Spleen (tissue), 11 donors: Measurements from ENCODE around the gene TBCEL. TPM values are rescaled to one million over a fixed set of nuclear protein-coding genes. Genes with fewer than 3 reads are reported as not detected.

ENCODE experiments used
- DNase-seq: peaks from one replicate; pipeline ENCODE4 v3.0.0-alpha.2; 2020
- H3K27ac ChIP-seq, 8 donors: fragments of 200-600 bp; sonication (generic) in 7 of 8; 1 replicate in 4 of 8; 2 replicates in 4 of 8; pipeline versions ENCODE4 v1.5.0 to v1.8.0; 2016 to 2021; ENCODE audit warnings: inconsistent platforms in 4 of 8, mild to moderate bottlenecking in 4 of 8, moderate library complexity in 1 of 8
- H3K27me3 ChIP-seq, 7 donors: fragments of 200-600 bp; sonication (generic) in 6 of 7; replicated peaks in 1 of 7; 1 replicate in 4 of 7; 2 replicates in 3 of 7; pipeline versions ENCODE4 v1.5.0 to v1.8.0; 2016 to 2021; ENCODE audit warnings: inconsistent platforms in 3 of 7, mild to moderate bottlenecking in 1 of 7
- H3K36me3 ChIP-seq, 6 donors: fragments of 200-600 bp; sonication (generic) in 5 of 6; 1 replicate in 4 of 6; 2 replicates in 2 of 6; pipeline versions ENCODE4 v1.5.0 to v1.8.0; 2016 to 2021; ENCODE audit warnings: inconsistent platforms in 2 of 6
- H3K4me1 ChIP-seq, 6 donors: fragments of 200-600 bp; sonication (generic) in 5 of 6; 1 replicate in 3 of 6; 2 replicates in 3 of 6; pipeline versions ENCODE4 v1.5.0 to v1.8.0; 2016 to 2021; ENCODE audit warnings: inconsistent platforms in 3 of 6
- H3K4me3 ChIP-seq, 8 donors: fragments of 200-600 bp; sonication (generic) in 7 of 8; 1 replicate in 4 of 8; 2 replicates in 4 of 8; pipeline versions ENCODE4 v1.5.0 to v1.8.0; 2016 to 2021; ENCODE audit warnings: inconsistent platforms in 4 of 8, mild to moderate bottlenecking in 4 of 8, moderate library complexity in 2 of 8
- H3K9me3 ChIP-seq, 8 donors: fragments of 200-600 bp; sonication (generic) in 7 of 8; 1 replicate in 4 of 8; 2 replicates in 4 of 8; pipeline versions ENCODE4 v1.5.0 to v1.8.0; 2016 to 2021; ENCODE audit warnings: inconsistent platforms in 4 of 8
- POLR2A ChIP-seq, 3 donors: fragments of 450-650 bp; IDR thresholded peaks; one replicate each; pipeline ENCODE4 v1.5.1; 2017; ENCODE audit warnings: antibody characterized with exemption in 3 of 3, mild to moderate bottlenecking in 1 of 3
- POLR2AphosphoS5 ChIP-seq, 3 donors: sonication (generic); formaldehyde crosslinking; IDR thresholded peaks; one replicate each; pipeline ENCODE4 v1.5.1; 2017; ENCODE audit warnings: antibody characterized with exemption in 3 of 3
- WGBS, 5 donors: extraction: QIAGEN DNeasy Blood & Tissue Kit in 3 of 5; methylation state at CpG; one replicate each; pipeline versions ENCODE4 v1.1.5 to v1.1.7; 2013 to 2018; 5-methylcytosine and 5-hydroxymethylcytosine counted together
- intact Hi-C: fragments of 100-400 bp; cut with DNase I; formaldehyde crosslinking; loops from one replicate; pipeline ENCODE4 v1.15.0; 2023; ENCODE audit warnings: low total_unique reads
- polyA plus RNA-seq, 3 donors: library from polyadenylated mRNA; stranded (reverse); fragments of 200-250 nt; gene quantifications; one replicate each; pipeline ENCODE4 v1.2.1, GENCODE V29; 2013
- total RNA-seq, 7 donors: library from RNA; depleted of rRNA in 3 of 7; stranded (reverse); fragments of >200 nt in 3 of 7; fragmentation: NEBNext Ultra II Directional in 4 of 7; extraction: Animal tissue kit (Norgen Biotek cat#: 25700) in 4 of 7; gene quantifications; one replicate each; pipeline versions ENCODE4 v1.1.0 to v1.2.1, GENCODE V29; 2016 to 2021
- TF ChIP-seq, protein P1 (sequence below), 11 experiments: fragments of 200-600 bp in 7 of 11; fragments of 450-650 bp in 4 of 11; sonication (generic) in 4 of 11; IDR thresholded peaks in 8 of 11; conservative IDR thresholded peaks in 3 of 11; 1 replicate in 7 of 11; 2 replicates in 4 of 11; pipeline versions ENCODE4 v1.4.0 to v1.8.0; 2016 to 2021; ENCODE audit warnings: antibody characterized with exemption in 11 of 11, inconsistent platforms in 4 of 11, mild to moderate bottlenecking in 1 of 11
- donor health status: healthy with polysubstance abuse.
- donor health status: DM: no; HTN: no; CAD: no; lungs with moderate emphysema.
- donor health status: DM: no; HTN: no; CAD: no.
- donor health status: Bipolar disorder and iron deficiency.
- donor health status: healthy.
- donor health status: DM: no; HTN: no; CAD: no.
- donor health status: DM: yes; HTN: yes; CAD: no.

The TBCEL gene
- total and polyA plus RNA-seq, 10 donors = 3.9 to 49.3 (median 31.6) TPM

DNA sequence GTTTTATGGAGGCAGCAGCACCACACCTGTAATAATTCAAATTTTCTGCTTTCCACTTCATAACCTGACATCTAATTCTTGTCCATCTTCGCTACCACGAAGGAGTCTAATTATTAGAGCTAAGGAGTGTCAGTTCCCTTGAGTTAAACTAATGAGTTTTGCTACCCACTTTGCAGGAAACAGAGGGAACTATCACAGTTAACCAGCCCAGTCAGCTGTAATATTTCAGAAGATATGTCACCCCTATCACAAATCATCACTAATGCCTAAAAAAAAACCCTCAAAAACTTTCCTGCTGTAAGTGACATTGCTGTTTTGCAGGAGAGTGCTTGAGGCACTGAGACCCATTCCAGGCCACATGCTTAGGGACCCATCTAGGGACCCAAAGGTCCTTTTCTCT lies 85.6 kb downstream of the TBCEL start:
- no peak overlapping the region for H3K4me3 ChIP-seq
- peaks cover 0 to 17% (median 8%) of the 10 kb centered on the region in 6 donors for H3K4me1 ChIP-seq
- H3K9me3 ChIP-seq = no peaks in the 10 kb centered on the region
- WGBS, 5 donors = 40 to 61% (median 51%) methylated on average over 2 of the region's 2 CpGs
- TF ChIP-seq, protein P1, sequence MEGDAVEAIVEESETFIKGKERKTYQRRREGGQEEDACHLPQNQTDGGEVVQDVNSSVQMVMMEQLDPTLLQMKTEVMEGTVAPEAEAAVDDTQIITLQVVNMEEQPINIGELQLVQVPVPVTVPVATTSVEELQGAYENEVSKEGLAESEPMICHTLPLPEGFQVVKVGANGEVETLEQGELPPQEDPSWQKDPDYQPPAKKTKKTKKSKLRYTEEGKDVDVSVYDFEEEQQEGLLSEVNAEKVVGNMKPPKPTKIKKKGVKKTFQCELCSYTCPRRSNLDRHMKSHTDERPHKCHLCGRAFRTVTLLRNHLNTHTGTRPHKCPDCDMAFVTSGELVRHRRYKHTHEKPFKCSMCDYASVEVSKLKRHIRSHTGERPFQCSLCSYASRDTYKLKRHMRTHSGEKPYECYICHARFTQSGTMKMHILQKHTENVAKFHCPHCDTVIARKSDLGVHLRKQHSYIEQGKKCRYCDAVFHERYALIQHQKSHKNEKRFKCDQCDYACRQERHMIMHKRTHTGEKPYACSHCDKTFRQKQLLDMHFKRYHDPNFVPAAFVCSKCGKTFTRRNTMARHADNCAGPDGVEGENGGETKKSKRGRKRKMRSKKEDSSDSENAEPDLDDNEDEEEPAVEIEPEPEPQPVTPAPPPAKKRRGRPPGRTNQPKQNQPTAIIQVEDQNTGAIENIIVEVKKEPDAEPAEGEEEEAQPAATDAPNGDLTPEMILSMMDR (IDR thresholded peaks at IDR 0.05 in 8 of 11, conservative IDR thresholded peaks at IDR 0.05 in 3 of 11) = no peak
- TF ChIP-seq POLR2AphosphoS5 (IDR thresholded peaks at IDR 0.05) = no peak
- TF ChIP-seq POLR2A (IDR thresholded peaks at IDR 0.05) = no peak
- intact Hi-C loops = no loop called here
- peaks cover 0 to 11% (median 0%) of the 10 kb centered on the region in 7 donors for H3K27me3 ChIP-seq
- DNase-seq = no peak
- H3K36me3 ChIP-seq = no peaks in the 10 kb centered on the region
- H3K27ac ChIP-seq = no peak overlapping the region

DNA sequence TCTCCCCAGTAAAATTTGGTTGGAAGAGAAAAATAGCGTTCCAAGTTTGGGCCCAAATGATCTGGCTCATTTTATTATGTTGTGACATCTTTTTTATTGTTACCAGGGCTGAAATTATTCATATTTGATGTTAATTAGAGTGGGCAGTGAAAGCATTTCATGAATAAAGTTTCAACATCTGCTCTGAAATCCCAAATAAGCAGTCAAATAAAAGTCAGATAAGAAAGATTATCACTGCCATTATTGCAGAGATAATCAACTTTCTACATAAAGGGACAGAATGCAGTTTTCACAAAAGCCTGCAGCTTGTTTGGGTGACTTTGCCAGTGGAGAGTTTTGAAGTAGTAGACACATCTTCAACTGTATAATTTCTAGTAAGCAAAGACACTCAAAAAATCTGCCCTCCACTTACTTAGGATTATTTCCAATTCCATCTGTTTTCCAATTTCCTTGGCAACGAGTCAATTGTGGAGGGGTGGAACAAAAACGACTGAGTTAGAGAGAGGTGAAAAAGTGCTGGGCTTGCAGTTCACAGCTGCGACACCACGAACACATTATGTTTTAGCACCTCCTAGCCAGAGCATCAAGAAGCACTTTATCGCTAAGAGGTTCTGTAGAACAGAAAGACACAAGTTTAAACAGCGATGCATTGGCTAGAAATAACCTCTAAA lies 86.1 kb downstream of the TBCEL start:
- DNase-seq = no peak
- TF ChIP-seq POLR2AphosphoS5 (IDR thresholded peaks at IDR 0.05) (no peak), POLR2A (IDR thresholded peaks at IDR 0.05) (no peak)
- TF ChIP-seq, protein P1 (IDR thresholded peaks at IDR 0.05 in 8 of 11, conservative IDR thresholded peaks at IDR 0.05 in 3 of 11) = no peak
- H3K27me3 ChIP-seq = peaks cover 0 to 11% (median 0%) of the 10 kb centered on the region in 7 donors
- 48 to 64% (median 58%) methylated on average over 7 of the region's 7 CpGs for WGBS, 5 donors
- peaks cover 0 to 17% (median 8%) of the 10 kb centered on the region in 6 donors for H3K4me1 ChIP-seq
- intact Hi-C loops = no loop called here
- no peak overlapping the region for H3K4me3 ChIP-seq
- peak overlapping the region in 1 of 8 donors; percentile 38 for H3K27ac ChIP-seq
- H3K9me3 ChIP-seq = no peaks in the 10 kb centered on the region
- H3K36me3 ChIP-seq = no peaks in the 10 kb centered on the region

DNA sequence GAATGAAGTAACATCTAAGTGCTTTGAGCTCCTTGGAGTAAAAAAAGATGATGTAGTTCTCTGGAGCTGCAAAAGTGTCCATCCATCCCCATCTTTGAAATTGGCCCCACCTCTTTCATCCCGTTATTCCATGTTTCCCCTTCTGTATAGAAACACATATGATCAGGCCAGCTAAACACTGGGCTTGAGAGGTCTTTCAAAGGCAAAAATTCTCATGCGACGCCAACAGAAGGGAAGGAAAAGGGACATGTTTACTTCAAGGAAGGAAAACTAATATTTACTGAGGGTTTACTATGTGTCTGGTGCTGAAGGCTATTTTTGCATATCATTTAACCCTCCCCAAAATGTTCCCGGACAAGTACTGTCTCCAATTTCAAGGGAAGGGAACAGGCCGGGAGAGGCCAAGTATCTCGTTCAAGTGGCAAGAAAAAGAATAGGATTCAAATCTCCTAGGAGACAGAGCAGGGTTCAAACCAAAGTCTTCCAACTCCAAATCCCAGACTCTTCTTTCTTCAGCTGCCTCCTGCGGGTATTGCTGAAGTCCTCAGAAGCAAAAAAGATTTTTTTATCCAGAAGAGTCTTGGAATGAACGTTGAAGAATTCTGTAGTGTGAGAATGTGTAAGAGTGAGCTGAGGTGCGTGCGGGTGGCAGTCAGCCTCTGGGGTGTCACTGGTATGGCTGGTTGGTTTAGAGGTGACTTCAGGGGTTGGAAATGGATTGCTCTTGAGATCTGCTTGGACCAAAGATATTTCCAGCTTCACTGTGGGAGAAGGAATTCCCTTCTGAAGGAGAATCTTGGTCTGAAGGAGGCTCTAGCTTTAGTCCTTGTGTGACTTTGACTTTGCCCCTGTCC lies 87.2 kb downstream of the TBCEL start:
- no peaks in the 10 kb centered on the region for H3K36me3 ChIP-seq
- 71 to 89% (median 79%) methylated on average over 10 of the region's 10 CpGs for WGBS, 5 donors
- intact Hi-C loops = no loop called here

More for the DNA sequence above, 87.2 kb downstream of the TBCEL start:
- TF ChIP-seq, protein P1 (IDR thresholded peaks at IDR 0.05 in 8 of 11, conservative IDR thresholded peaks at IDR 0.05 in 3 of 11) = no peak
- no peak for TF ChIP-seq POLR2A (IDR thresholded peaks at IDR 0.05)
- TF ChIP-seq POLR2AphosphoS5 (IDR thresholded peaks at IDR 0.05) = no peak
- H3K4me1 ChIP-seq = peaks cover 0 to 13% (median 6%) of the 10 kb centered on the region in 6 donors
- peak overlapping the region in 3 of 8 donors; percentile 7 to 38 (median 19) for H3K27ac ChIP-seq
- H3K27me3 ChIP-seq = peaks cover 0 to 11% (median 0%) of the 10 kb centered on the region in 7 donors
- no peak overlapping the region for H3K4me3 ChIP-seq
- no peaks in the 10 kb centered on the region for H3K9me3 ChIP-seq
- DNase-seq = no peak
